Upper lobe of left lung (tissue), 6 donors: ENCODE results near the gene NBEAL2. TPM values are rescaled to one million over a fixed set of nuclear protein-coding genes. Genes with fewer than 3 reads are reported as not detected.

Experiments
- ATAC-seq, 2 donors: fragments of 200-7000 bp; cut with Tn5 transposase; one replicate each; pipeline ENCODE4 v1.9.1; 2022; ENCODE audit warnings: mild to moderate bottlenecking in 2 of 2, moderate library complexity in 2 of 2; ENCODE audit not compliant: low FRiP score in 2 of 2
- DNase-seq, 2 donors: peaks; one replicate each; pipeline ENCODE4 v3.0.0-alpha.2; 2019 to 2020
- H3K27ac ChIP-seq, 4 donors: fragments of 200-600 bp; sonication (generic); one replicate each; pipeline ENCODE4 v1.5.1; 2016 to 2019
- H3K27me3 ChIP-seq, 4 donors: fragments of 200-600 bp; sonication (generic); one replicate each; pipeline ENCODE4 v1.5.1; 2017 to 2019
- H3K36me3 ChIP-seq, 4 donors: fragments of 200-600 bp; sonication (generic); one replicate each; pipeline ENCODE4 v1.5.1; 2016 to 2019
- H3K4me1 ChIP-seq, 4 donors: fragments of 200-600 bp; sonication (generic); one replicate each; pipeline ENCODE4 v1.5.1; 2018 to 2019
- H3K4me3 ChIP-seq, 4 donors: fragments of 200-600 bp; sonication (generic); one replicate each; pipeline ENCODE4 v1.5.1; 2017 to 2019; ENCODE audit warnings: mild to moderate bottlenecking in 2 of 4, moderate library complexity in 1 of 4
- H3K9me3 ChIP-seq, 4 donors: fragments of 200-600 bp; sonication (generic); one replicate each; pipeline ENCODE4 v1.5.1; 2018 to 2019
- CTCF ChIP-seq, 6 experiments: fragments of 450-650 bp in 4 of 6; fragments of 200-600 bp in 2 of 6; sonication (generic) in 2 of 6; IDR thresholded peaks; one replicate each; pipeline ENCODE4 v1.5.1; 2016 to 2019; ENCODE audit warnings: antibody characterized with exemption in 6 of 6
- EP300 ChIP-seq, 4 donors: sonication (generic); formaldehyde crosslinking; IDR thresholded peaks; one replicate each; pipeline ENCODE4 v1.5.1; 2017; ENCODE audit warnings: antibody characterized with exemption in 4 of 4, control low read depth in 2 of 4
- POLR2A ChIP-seq, 4 donors: fragments of 450-650 bp; IDR thresholded peaks; one replicate each; pipeline ENCODE4 v1.5.1; 2016 to 2017; ENCODE audit warnings: antibody characterized with exemption in 4 of 4, mild to moderate bottlenecking in 2 of 4
- POLR2AphosphoS5 ChIP-seq, 2 donors: sonication (generic); formaldehyde crosslinking; IDR thresholded peaks; one replicate each; pipeline ENCODE4 v1.5.1; 2017; ENCODE audit warnings: antibody characterized with exemption in 2 of 2
- WGBS, 2 donors: methylation state at CpG; one replicate each; pipeline ENCODE4 v1.1.5; 2017 to 2018; 5-methylcytosine and 5-hydroxymethylcytosine counted together
- total RNA-seq, 6 donors: library from RNA; depleted of rRNA in 4 of 6; stranded (reverse); fragments of >200 nt in 4 of 6; gene quantifications; one replicate each; pipeline versions ENCODE4 v1.1.0 to v1.2.1, GENCODE V29; 2016 to 2021
- donor health status: DM: no; HTN: no; CAD: no; lungs with moderate emphysema.
- donor health status: DM: no; HTN: yes; CAD: no; lungs with severe emphysema.

Gene NBEAL2
- total RNA-seq, 6 donors from 2014 or later: 94.7 to 436 (median 163) TPM

GRCh38 chr3:46978381-46978780 lies 1.1 kb upstream of the NBEAL2 start:
- DNase-seq (no peak), ATAC-seq (no peak)
- H3K9me3 ChIP-seq: no peaks in the 10 kb centered on the region
- 90 to 96% methylated on average over 9 of the region's 9 CpGs for WGBS, 2 donors
- peaks cover 65 to 80% (median 77%) of the 10 kb centered on the region in 4 donors for H3K4me1 ChIP-seq
- TF ChIP-seq POLR2A (IDR thresholded peaks at IDR 0.05): no peak
- TF ChIP-seq CTCF (IDR thresholded peaks at IDR 0.05): no peak
- TF ChIP-seq EP300 (IDR thresholded peaks at IDR 0.05): no peak
- no peak for TF ChIP-seq POLR2AphosphoS5 (IDR thresholded peaks at IDR 0.05)
- peak overlapping the region in 2 of 4 donors; percentile 76 to 85 for H3K4me3 ChIP-seq
- H3K27ac ChIP-seq: peak overlapping the region; percentile 91 to 98 (median 94)
- no peaks in the 10 kb centered on the region for H3K36me3 ChIP-seq
- no peaks in the 10 kb centered on the region for H3K27me3 ChIP-seq

GRCh38 chr3:46979958-46980497 lies 562 bp downstream of the NBEAL2 start:
- H3K4me3 ChIP-seq: peak overlapping the region; percentile 61 to 85 (median 74)
- DNase-seq: no peak
- ATAC-seq: no peak
- no peaks in the 10 kb centered on the region for H3K9me3 ChIP-seq
- H3K27me3 ChIP-seq: no peaks in the 10 kb centered on the region
- WGBS, 2 donors: 1 to 4% methylated on average over 4 to 27 of the region's 40 CpGs
- TF ChIP-seq EP300 (IDR thresholded peaks at IDR 0.05) (no peak), CTCF (IDR thresholded peaks at IDR 0.05) (peak in 2 of 6 experiments; percentile 9 to 11)
- no peaks in the 10 kb centered on the region for H3K36me3 ChIP-seq
- H3K27ac ChIP-seq: peak overlapping the region; percentile 91 to 98 (median 94)
- peaks cover 57 to 67% (median 61%) of the 10 kb centered on the region in 4 donors for H3K4me1 ChIP-seq

- peak in 1 of 4 donors; percentile 12 for TF ChIP-seq POLR2A (IDR thresholded peaks at IDR 0.05)
- TF ChIP-seq EP300 (IDR thresholded peaks at IDR 0.05): no peak
- Histone ChIP-seq H3K9me3 (no peaks in the 10 kb centered on the region), H3K36me3 (no peaks in the 10 kb centered on the region), H3K4me3 (peak overlapping the region in 2 of 4 donors; percentile 18 to 85), H3K4me1 (peaks cover 65 to 74% (median 67%) of the 10 kb centered on the region in 4 donors), H3K27me3 (no peaks in the 10 kb centered on the region), H3K27ac (peak overlapping the region; percentile 69 to 97 (median 86))
- peak in 1 of 2 donors; percentile 75 for DNase-seq
- no peak for ATAC-seq
- 5 to 11% methylated on average over 3 to 4 of the region's 5 CpGs for WGBS, 2 donors
Observed at GRCh38 chr3:46981932-46982471, 2.5 kb downstream of the NBEAL2 start.

- DNase-seq (no peak), ATAC-seq (no peak)
- WGBS, 2 donors: 86 to 94% methylated on average over 2 of the region's 2 CpGs
- no peaks in the 10 kb centered on the region for H3K36me3 ChIP-seq
- H3K4me1 ChIP-seq: peaks cover 65 to 74% (median 67%) of the 10 kb centered on the region in 4 donors
- peak overlapping the region; percentile 69 to 97 (median 86) for H3K27ac ChIP-seq
- H3K9me3 ChIP-seq: no peaks in the 10 kb centered on the region
- peak overlapping the region in 1 of 4 donors; percentile 85 for H3K4me3 ChIP-seq
- TF ChIP-seq CTCF (IDR thresholded peaks at IDR 0.05): no peak
- H3K27me3 ChIP-seq: no peaks in the 10 kb centered on the region
Observed at GRCh38 chr3:46982546-46982945, 3.1 kb downstream of the NBEAL2 start.

- WGBS, 2 donors: 86 to 88% methylated on average over 10 to 11 of the region's 11 CpGs
- TF ChIP-seq EP300 (IDR thresholded peaks at IDR 0.05) (no peak), CTCF (IDR thresholded peaks at IDR 0.05) (no peak), POLR2AphosphoS5 (IDR thresholded peaks at IDR 0.05) (no peak), POLR2A (IDR thresholded peaks at IDR 0.05) (no peak)
- Histone ChIP-seq H3K9me3 (no peaks in the 10 kb centered on the region), H3K27me3 (no peaks in the 10 kb centered on the region), H3K36me3 (peaks cover 0 to 12% (median 5%) of the 10 kb centered on the region in 4 donors), H3K27ac (peak overlapping the region in 2 of 4 donors; percentile 88 to 89), H3K4me1 (peaks cover 71 to 80% (median 73%) of the 10 kb centered on the region in 4 donors), H3K4me3 (no peak overlapping the region)
- no peak for DNase-seq
- no peak for ATAC-seq
Observed at GRCh38 chr3:46984591-46985459, 5.4 kb downstream of the NBEAL2 start.
